ENCODE data around the gene UNC13D.
"Not testable (repeated sequence)": the region's sequence is repeated elsewhere in the genome, so short reads cannot be mapped to it uniquely, and the experiment has no call there.

Gene UNC13D

GRCh38 chr17:75875940-75876189 lies 31.7 kb upstream of the UNC13D start:
- in situ Hi-C loops (cut with MboI; ENCODE audit: low sequenced_read_pairs) = loop anchor here (25.0 kb wide), 1 partner anchor 89 kb away; the partner anchor contains the start of gene UNK

GRCh38 chr17:75875182-75875939 lies 31.2 kb upstream of the UNC13D start:
- in situ Hi-C loops (cut with MboI; ENCODE audit: low sequenced_read_pairs) = loop anchor here (25.0 kb wide), 1 partner anchor 88 kb away; the partner anchor contains the start of gene UNK

GRCh38 chr17:75874323-75875181 lies 30.3 kb upstream of the UNC13D start:
- in situ Hi-C loops (cut with MboI; ENCODE audit: low sequenced_read_pairs) = loop anchor here (25.0 kb wide), 1 partner anchor 87 kb away; the partner anchor contains the start of gene UNK

- in situ Hi-C loops (cut with MboI; ENCODE audit: low sequenced_read_pairs) = no loop called here
Observed at GRCh38 chr17:75873587-75874322, 29.6 kb upstream of the UNC13D start.

GRCh38 chr17:75872434-75873351 lies 28.5 kb upstream of the UNC13D start:
- in situ Hi-C loops (cut with MboI; ENCODE audit: low sequenced_read_pairs) = no loop called here

- in situ Hi-C loops (cut with MboI; ENCODE audit: low sequenced_read_pairs) = not testable (repeated sequence)
Observed at GRCh38 chr17:75870228-75870627, 26.0 kb upstream of the UNC13D start.

- in situ Hi-C loops (cut with MboI; ENCODE audit: low sequenced_read_pairs) = no loop called here
Observed at GRCh38 chr17:75869282-75870141, 25.3 kb upstream of the UNC13D start.

GRCh38 chr17:75868730-75869281 lies 24.6 kb upstream of the UNC13D start:
- in situ Hi-C loops (cut with MboI; ENCODE audit: low sequenced_read_pairs) = not testable (repeated sequence)

GRCh38 chr17:75865404-75866188 lies 21.4 kb upstream of the UNC13D start:
- in situ Hi-C loops (cut with MboI; ENCODE audit: low sequenced_read_pairs) = not testable (repeated sequence)

GRCh38 chr17:75864887-75865286 lies 20.7 kb upstream of the UNC13D start:
- in situ Hi-C loops (cut with MboI; ENCODE audit: low sequenced_read_pairs) = not testable (repeated sequence)

GRCh38 chr17:75864448-75864871 lies 20.3 kb upstream of the UNC13D start:
- in situ Hi-C loops (cut with MboI; ENCODE audit: low sequenced_read_pairs) = no loop called here

GRCh38 chr17:75861927-75862317 lies 17.7 kb upstream of the UNC13D start:
- in situ Hi-C loops (cut with MboI; ENCODE audit: low sequenced_read_pairs) = no loop called here

GRCh38 chr17:75859358-75859757 lies 15.2 kb upstream of the UNC13D start:
- in situ Hi-C loops (cut with MboI; ENCODE audit: low sequenced_read_pairs) = not testable (repeated sequence)

- in situ Hi-C loops (cut with MboI; ENCODE audit: low sequenced_read_pairs) = no loop called here
Observed at GRCh38 chr17:75856062-75856756, 12.0 kb upstream of the UNC13D start.

GRCh38 chr17:75855310-75856061 lies 11.3 kb upstream of the UNC13D start, which contains the start of gene WBP2:
Gene WBP2, minus strand, starts transcription at chr17:75855335. Its CDS starts 38 bp downstream, at chr17:75855297.
- in situ Hi-C loops (cut with MboI; ENCODE audit: low sequenced_read_pairs) = no loop called here

GRCh38 chr17:75854881-75855309 lies 10.7 kb upstream of the UNC13D start:
- in situ Hi-C loops (cut with MboI; ENCODE audit: low sequenced_read_pairs) = no loop called here

Data from HL-60/S4 treated with retinoic acid at 250 ng/mL for 4 days and 3 days (cell line).